Fibroblast of pulmonary artery (primary cell): Measurements from ENCODE around the gene RAX2.

Experiments
- DNase-seq: peaks from one replicate; pipeline ENCODE4 v3.0.0-alpha.2; 2010; ENCODE audit warnings: low read depth
- H3K4me3 ChIP-seq: replicated peaks from 2 replicates; pipeline ENCODE4 v1.5.1; 2011; ENCODE audit warnings: low read depth, mild to moderate bottlenecking, control low read depth, low read length, moderate library complexity
- CTCF ChIP-seq: IDR thresholded peaks from 2 replicates; pipeline ENCODE4 v1.5.1; 2011; ENCODE audit warnings: mild to moderate bottlenecking, control low read depth, low read length, inconsistent platforms; ENCODE audit errors: missing control alignments

The RAX2 gene

GRCh38 chr19:3800996-3801395 is 29.0 kb upstream of the RAX2 start:
- H3K4me3 ChIP-seq: no peak overlapping the region
- TF ChIP-seq CTCF: no peak
- DNase-seq: no peak

- DNase-seq: no peak
- TF ChIP-seq CTCF: no peak
- no peak overlapping the region for H3K4me3 ChIP-seq
Measured at GRCh38 chr19:3798137-3798536, 26.1 kb upstream of the RAX2 start.

DNA sequence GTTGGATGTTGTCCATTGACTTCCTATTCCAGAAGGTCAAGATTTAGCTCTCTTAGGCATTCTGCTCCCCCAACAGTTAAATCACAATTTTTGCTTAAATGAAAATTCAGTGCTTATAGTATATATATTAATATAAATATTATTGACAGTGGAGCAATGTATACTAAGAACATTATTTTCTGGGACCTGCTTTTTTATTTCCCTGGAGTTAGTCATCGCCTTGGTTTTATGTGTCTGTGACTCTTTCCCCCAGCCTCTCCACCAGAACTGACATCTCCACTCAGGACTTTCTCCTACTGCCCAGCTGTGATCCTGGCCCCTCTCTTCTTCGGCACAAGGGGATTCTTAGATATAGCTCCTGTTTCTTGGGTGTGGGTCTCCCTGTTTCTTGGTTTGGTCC is 24.3 kb upstream of the RAX2 start:
- H3K4me3 ChIP-seq: no peak overlapping the region
- no peak for DNase-seq
- no peak for TF ChIP-seq CTCF

DNA sequence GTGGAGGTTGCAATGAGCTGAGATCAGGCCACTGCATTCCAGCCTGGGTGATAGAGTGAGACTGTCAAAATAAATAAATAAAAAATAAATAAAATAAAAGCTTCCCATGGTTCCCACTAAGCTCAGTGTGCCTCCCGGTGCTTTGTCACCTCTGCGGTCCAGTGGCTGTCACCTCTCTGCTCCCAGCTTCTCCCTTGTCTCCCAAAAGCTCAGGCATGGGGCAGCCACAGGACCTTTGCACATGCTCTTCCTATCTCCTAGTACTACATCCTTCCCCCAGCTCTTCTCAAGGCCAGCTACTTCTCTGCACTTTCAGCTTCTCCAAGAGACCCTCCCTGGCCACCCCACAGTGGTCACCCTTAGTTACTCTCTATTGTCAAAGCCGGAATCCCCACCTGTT is 21.8 kb upstream of the RAX2 start:
- TF ChIP-seq CTCF: no peak
- no peak for DNase-seq
- no peak overlapping the region for H3K4me3 ChIP-seq

DNA sequence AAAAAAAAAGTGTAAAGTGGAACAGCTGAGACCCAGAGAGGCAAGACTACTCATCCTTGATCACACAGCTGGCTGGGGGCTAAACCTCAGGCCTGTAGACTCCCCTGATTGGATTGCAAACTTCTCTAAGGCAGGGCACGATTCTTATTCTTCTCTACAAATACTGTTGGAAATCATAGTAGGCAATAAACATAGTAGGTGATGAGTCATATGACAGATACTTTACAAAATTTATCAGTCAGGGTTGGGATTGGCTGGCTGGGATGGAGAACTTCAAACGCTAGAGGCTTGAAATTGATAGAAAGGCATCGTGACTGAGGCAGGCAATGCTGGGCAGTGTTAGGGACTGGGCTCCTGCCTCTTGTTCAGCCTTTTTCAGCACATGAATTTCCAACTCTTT is 20.1 kb upstream of the RAX2 start:
- TF ChIP-seq CTCF: no peak
- no peak overlapping the region for H3K4me3 ChIP-seq
- DNase-seq: no peak

DNA sequence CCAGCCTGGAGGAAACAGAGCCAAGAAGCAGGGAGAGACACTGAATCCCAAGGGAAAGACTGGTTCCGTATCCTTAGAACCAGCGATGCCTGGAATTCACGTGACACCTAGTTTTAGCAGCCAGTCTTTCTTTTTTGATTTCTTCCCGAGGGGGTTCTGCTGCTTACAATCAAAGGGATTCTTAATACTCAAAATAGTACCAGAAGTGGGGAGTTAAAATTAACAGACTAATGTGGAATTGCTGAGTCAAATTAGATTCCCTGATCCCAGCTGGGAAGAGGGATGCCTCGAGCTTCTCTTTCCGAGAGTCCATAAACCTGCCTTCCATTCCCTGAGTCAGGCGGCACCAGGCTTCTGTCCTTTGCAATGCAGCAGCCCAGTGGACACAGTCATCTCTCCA is 18.9 kb upstream of the RAX2 start:
- H3K4me3 ChIP-seq: no peak overlapping the region
- no peak for TF ChIP-seq CTCF
- DNase-seq: no peak

GRCh38 chr19:3790209-3790734 is 18.2 kb upstream of the RAX2 start:
- TF ChIP-seq CTCF: no peak
- DNase-seq: no peak
- H3K4me3 ChIP-seq: no peak overlapping the region
